Esophagus squamous epithelium (tissue), 5 donors: ENCODE data around the gene CYSLTR2. TPM values are rescaled to one million over a fixed set of nuclear protein-coding genes. Genes with fewer than 3 reads are reported as not detected.

ENCODE experiments used
- DNase-seq: peaks from one replicate; lab custom pipeline; 2025; lab: John Stamatoyannopoulos, UW
- H3K27ac ChIP-seq, 4 donors: fragments of 200-600 bp; sonication (generic); one replicate each; pipeline ENCODE4 v1.5.1; 2016 to 2019; ENCODE audit warnings: mild to moderate bottlenecking in 1 of 4
- H3K27me3 ChIP-seq, 4 donors: fragments of 200-600 bp; sonication (generic); 1 replicate in 3 of 4; 2 replicates in 1 of 4; pipeline versions ENCODE4 v1.5.1 to v1.6.0; 2017 to 2021; ENCODE audit warnings: antibody characterized with exemption in 1 of 4
- H3K36me3 ChIP-seq, 3 donors: fragments of 200-600 bp; sonication (generic); one replicate each; pipeline ENCODE4 v1.5.1; 2016 to 2019
- H3K4me1 ChIP-seq, 3 donors: fragments of 200-600 bp; sonication (generic); one replicate each; pipeline ENCODE4 v1.5.1; 2017 to 2019
- H3K4me3 ChIP-seq, 4 donors: fragments of 200-600 bp; sonication (generic); 1 replicate in 3 of 4; 2 replicates in 1 of 4; pipeline ENCODE4 v1.5.1; 2016 to 2019; ENCODE audit warnings: mild to moderate bottlenecking in 2 of 4, moderate library complexity in 1 of 4
- H3K9me3 ChIP-seq, 3 donors: fragments of 200-600 bp; sonication (generic); one replicate each; pipeline ENCODE4 v1.5.1; 2016 to 2019
- CTCF ChIP-seq, 6 experiments: fragments of 450-650 bp in 4 of 6; fragments of 200-600 bp in 2 of 6; sonication (generic) in 2 of 6; IDR thresholded peaks; one replicate each; pipeline ENCODE4 v1.5.1; 2016 to 2019; ENCODE audit warnings: antibody characterized with exemption in 6 of 6, mild to moderate bottlenecking in 4 of 6, moderate library complexity in 4 of 6
- POLR2A ChIP-seq, 4 donors: fragments of 450-650 bp; IDR thresholded peaks; one replicate each; pipeline ENCODE4 v1.6.1; 2017; ENCODE audit warnings: antibody characterized with exemption in 4 of 4, mild to moderate bottlenecking in 4 of 4, moderate library complexity in 3 of 4
- WGBS, 2 donors: methylation state at CpG; one replicate each; pipeline ENCODE4 v1.1.5; 2018; 5-methylcytosine and 5-hydroxymethylcytosine counted together
- intact Hi-C: fragments of 100-400 bp; cut with DNase I; formaldehyde crosslinking; loops from one replicate; pipeline ENCODE4 v1.15.0; 2022
- total RNA-seq, 4 donors: library from RNA; depleted of rRNA; stranded (reverse); fragments of >200 nt; gene quantifications; one replicate each; pipeline ENCODE4 v1.1.0, GENCODE V29; 2016
- donor health status: DM: yes; HTN: yes; CAD: no.

CYSLTR2 gene
- total RNA-seq, 4 donors from 2014 or later, result 0.04 to 0.94 (median 0.21) TPM

- TF ChIP-seq CTCF (IDR thresholded peaks at IDR 0.05) (no peak), POLR2A (IDR thresholded peaks at IDR 0.05) (no peak)
- no peaks in the 10 kb centered on the region for H3K9me3 ChIP-seq
- no peak for DNase-seq
- H3K4me3 ChIP-seq, result no peak overlapping the region
- H3K27ac ChIP-seq, result no peak overlapping the region
- no peaks in the 10 kb centered on the region for H3K36me3 ChIP-seq
- peaks cover 0 to 9% (median 2%) of the 10 kb centered on the region in 3 donors for H3K4me1 ChIP-seq
- intact Hi-C loops, result no loop called here
- H3K27me3 ChIP-seq, result no peaks in the 10 kb centered on the region
- 26 to 31% methylated on average over 2 of the region's 2 CpGs for WGBS, 2 donors
Observed at GRCh38 chr13:48726711-48727110, 73.0 kb downstream of the CYSLTR2 start.

DNA sequence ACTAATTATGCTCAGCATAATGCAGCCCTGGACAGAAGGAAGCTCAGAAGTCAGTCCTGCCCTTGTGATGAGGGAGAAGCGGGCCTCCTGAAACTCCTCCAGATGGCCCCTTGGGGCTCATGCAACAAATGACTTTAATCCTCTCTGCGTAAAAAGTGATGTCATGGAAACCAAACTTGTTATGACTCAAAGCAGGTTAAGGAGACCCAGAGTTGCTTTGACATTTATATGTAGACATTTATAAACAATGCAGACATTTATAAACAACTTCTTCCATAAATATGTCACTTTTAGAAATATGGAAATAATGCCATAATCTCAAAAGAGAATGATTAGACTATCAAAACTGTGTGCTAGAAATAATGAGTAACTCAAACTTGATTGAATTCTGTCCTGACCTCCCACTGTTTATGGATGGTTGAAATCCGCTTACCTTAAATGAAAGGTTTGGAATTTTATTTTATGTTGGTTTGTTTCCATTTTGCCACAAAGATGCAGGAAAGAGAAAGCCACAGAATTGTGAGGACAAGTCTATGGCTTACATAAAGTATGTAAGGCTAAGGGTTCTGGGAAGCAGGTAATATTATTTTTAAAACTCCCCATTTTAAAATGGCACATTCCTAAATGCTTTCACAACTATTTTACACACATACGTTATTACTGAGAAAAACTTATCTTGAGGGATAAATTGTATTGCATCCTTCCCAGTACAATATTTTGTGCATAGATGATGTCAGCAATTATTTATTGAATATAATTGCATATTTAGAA lies 73.7 kb downstream of the CYSLTR2 start:
- H3K27ac ChIP-seq, result no peak overlapping the region
- intact Hi-C loops, result no loop called here
- peaks cover 0 to 13% (median 3%) of the 10 kb centered on the region in 3 donors for H3K4me1 ChIP-seq
- no peak overlapping the region for H3K4me3 ChIP-seq
- H3K36me3 ChIP-seq, result no peaks in the 10 kb centered on the region
- WGBS, 2 donors, result 33 to 38% methylated on average over 4 of the region's 4 CpGs
- H3K27me3 ChIP-seq, result no peaks in the 10 kb centered on the region
- TF ChIP-seq POLR2A (IDR thresholded peaks at IDR 0.05), result no peak
- TF ChIP-seq CTCF (IDR thresholded peaks at IDR 0.05), result no peak
- no peak for DNase-seq
- no peaks in the 10 kb centered on the region for H3K9me3 ChIP-seq

GRCh38 chr13:48728226-48728625 lies 74.5 kb downstream of the CYSLTR2 start:
- Histone ChIP-seq H3K9me3 (no peaks in the 10 kb centered on the region), H3K4me3 (no peak overlapping the region), H3K4me1 (peaks cover 0 to 13% (median 3%) of the 10 kb centered on the region in 3 donors), H3K27me3 (no peaks in the 10 kb centered on the region), H3K36me3 (no peaks in the 10 kb centered on the region), H3K27ac (no peak overlapping the region)
- no peak for DNase-seq
- 73 to 100% methylated on average over 1 of the region's 2 CpGs for WGBS, 2 donors
- intact Hi-C loops, result no loop called here
- TF ChIP-seq POLR2A (IDR thresholded peaks at IDR 0.05), result no peak
- no peak for TF ChIP-seq CTCF (IDR thresholded peaks at IDR 0.05)

- Histone ChIP-seq H3K27me3 (peaks cover 0 to 4% (median 0%) of the 10 kb centered on the region in 4 donors), H3K4me1 (peaks cover 0 to 13% (median 3%) of the 10 kb centered on the region in 3 donors), H3K9me3 (no peaks in the 10 kb centered on the region), H3K36me3 (no peaks in the 10 kb centered on the region), H3K27ac (no peak overlapping the region), H3K4me3 (no peak overlapping the region)
- TF ChIP-seq POLR2A (IDR thresholded peaks at IDR 0.05) (no peak), CTCF (IDR thresholded peaks at IDR 0.05) (no peak)
- intact Hi-C loops, result no loop called here
- 78 to 83% methylated on average over 4 of the region's 4 CpGs for WGBS, 2 donors
- DNase-seq, result no peak
Observed at GRCh38 chr13:48728876-48729275, 75.1 kb downstream of the CYSLTR2 start.

GRCh38 chr13:48729856-48730255 lies 76.1 kb downstream of the CYSLTR2 start:
- DNase-seq, result no peak
- Histone ChIP-seq H3K4me3 (no peak overlapping the region), H3K4me1 (peaks cover 0 to 13% (median 3%) of the 10 kb centered on the region in 3 donors), H3K9me3 (no peaks in the 10 kb centered on the region), H3K36me3 (no peaks in the 10 kb centered on the region), H3K27me3 (peaks cover 0 to 8% (median 0%) of the 10 kb centered on the region in 4 donors), H3K27ac (no peak overlapping the region)
- WGBS, 2 donors, result 68 to 78% methylated on average over 2 of the region's 4 CpGs
- intact Hi-C loops, result no loop called here
- no peak for TF ChIP-seq CTCF (IDR thresholded peaks at IDR 0.05)
- no peak for TF ChIP-seq POLR2A (IDR thresholded peaks at IDR 0.05)
